SH-SY5Y (cell line): ENCODE data around the gene SSNA1.

Experiments
- GATA2 ChIP-seq: IDR thresholded peaks from 2 replicates; pipeline ENCODE4 v1.6.1; 2011; ENCODE audit warnings: mild to moderate bottlenecking, low read depth, low read length
- GATA3 ChIP-seq: IDR thresholded peaks from 2 replicates; pipeline ENCODE4 v1.6.1; 2011; ENCODE audit warnings: low read depth, mild to moderate bottlenecking, low read length, moderate library complexity

SSNA1 gene

DNA sequence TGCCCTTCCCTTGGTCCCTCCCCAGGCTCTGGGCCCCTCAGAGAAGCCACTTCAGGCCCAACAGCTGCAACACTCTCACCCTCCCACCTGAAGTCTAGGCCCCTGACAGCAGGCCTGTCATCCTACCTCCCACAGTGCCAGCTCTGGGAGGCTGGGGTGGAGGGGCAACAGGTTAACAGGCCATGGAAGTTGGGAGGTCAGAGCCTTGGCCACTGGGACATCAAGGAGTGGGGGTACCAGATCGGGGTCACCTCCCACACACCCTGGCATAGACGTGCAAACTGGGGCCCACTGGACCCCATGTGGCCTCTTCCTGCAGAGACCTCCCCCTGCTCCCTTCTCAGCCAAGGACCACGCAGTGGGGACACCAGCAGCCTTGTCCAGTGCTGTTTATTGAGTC is 2.8 kb downstream of the SSNA1 start:
- no peak for TF ChIP-seq GATA2
- no peak for TF ChIP-seq GATA3

DNA sequence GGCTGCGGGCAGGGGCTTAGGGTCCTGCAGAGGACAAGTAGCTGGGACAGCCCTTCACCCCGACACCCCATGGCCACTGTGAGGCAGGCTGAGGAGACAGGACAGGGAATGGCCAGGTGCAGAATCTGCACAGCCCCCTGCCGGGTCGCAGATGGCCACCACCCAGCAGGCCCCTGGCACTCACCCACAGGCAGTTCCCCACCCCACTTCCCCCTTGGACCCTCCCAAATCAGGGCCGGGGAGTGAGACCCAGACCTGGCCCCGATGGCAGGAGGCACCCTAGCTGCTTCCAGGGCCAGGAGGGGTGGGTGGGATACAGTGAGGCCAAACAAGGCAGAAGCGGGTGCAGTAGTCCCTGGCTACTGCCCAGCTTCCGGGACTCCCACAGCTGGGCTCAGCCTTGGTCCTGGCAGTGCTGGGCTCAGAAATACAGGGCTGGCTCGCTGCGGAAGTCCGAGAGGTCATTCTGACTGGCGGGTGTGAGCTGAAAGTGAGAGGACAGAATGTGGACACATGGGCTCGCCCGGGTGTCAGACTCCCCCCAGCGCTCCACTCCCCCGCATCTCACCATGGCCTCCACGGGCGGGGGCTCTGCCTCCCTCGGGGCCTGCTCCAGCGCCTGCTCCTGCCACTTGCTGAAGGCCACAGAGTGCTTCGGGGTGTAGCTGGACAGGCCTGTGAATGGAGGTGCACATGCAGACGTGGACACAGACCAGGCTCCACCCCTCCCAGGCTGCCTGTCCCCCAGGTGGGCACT is 3.4 kb downstream of the SSNA1 start:
- TF ChIP-seq GATA3 (no peak), GATA2 (no peak)

DNA sequence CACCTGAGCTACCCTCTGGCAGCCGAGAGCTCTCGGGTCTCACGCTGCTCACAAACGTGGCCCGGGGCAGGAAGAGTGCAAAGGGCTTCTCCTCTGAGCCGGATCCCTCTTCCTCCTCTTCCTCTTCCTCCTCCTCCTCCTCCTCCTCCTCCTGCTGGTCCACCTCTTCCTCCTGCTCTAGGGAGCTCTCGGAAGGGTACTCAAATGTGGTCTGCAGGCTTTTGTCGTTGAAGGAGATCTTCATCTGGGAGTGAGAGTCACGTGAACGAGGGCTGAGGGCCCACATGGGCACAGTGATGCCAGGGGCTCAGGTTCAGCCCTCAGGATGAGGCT is 3.9 kb downstream of the SSNA1 start:
- TF ChIP-seq GATA3: no peak
- no peak for TF ChIP-seq GATA2

DNA sequence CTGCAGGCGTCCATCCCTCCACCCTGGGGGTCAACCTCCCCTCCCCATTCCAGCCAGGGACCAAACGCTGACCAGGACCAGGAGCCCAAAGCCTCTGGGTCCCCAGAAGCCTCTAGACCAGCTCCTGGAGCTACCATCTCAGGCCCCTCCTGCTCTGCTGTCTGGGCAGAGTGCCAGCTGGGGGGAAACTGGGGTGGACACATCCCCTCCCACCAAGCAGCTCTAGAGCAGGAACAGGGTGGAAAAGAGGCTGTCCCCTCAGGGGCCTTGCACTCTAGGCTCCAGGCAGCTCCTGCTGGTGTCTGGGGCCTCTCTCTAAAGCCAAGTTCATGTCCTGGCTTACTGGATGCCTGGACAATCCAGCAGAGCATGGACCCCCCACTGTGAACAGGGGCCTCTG is 4.4 kb downstream of the SSNA1 start:
- TF ChIP-seq GATA2 (no peak), GATA3 (no peak)

DNA sequence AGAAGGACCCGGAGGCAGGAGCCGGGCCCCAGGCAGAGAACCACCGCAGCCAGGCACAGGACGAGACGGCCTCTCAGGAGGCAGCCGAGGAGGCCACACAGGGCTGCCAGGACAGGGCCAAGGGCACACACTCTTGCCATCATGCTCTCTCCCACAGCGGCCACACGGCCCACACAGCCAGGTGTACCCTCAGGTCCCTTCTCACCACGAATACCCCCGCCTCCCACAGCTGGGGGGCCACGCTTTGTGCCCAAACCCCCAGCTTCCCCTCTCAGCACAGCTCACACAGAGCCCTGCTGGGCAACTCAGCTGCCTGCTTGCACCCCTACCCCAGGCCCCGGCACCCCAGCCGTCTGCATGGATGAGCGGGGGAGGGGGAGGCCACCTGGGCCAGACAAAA is 5.3 kb downstream of the SSNA1 start:
- TF ChIP-seq GATA3: no peak
- no peak for TF ChIP-seq GATA2

DNA sequence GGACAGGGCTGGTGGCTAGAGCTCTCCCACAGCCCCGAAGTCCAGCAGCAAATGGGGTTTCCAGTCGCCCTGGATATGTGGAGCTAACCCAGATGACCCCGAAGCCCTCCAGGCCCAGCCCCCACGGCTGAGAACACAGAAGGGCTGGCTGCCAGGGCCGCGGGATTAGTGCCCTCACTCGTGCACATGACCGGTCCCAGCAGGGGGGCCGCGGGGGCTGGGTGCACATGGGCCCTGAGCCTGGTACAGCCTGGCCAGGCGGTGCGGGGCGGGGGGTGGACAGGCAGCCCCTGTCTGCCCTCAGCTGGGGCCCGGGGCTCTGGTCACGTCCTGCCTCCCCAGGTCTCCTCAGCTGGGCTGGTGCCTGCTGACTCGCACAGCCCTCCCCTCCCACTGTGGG is 5.9 kb downstream of the SSNA1 start:
- TF ChIP-seq GATA3 (no peak), GATA2 (no peak)

DNA sequence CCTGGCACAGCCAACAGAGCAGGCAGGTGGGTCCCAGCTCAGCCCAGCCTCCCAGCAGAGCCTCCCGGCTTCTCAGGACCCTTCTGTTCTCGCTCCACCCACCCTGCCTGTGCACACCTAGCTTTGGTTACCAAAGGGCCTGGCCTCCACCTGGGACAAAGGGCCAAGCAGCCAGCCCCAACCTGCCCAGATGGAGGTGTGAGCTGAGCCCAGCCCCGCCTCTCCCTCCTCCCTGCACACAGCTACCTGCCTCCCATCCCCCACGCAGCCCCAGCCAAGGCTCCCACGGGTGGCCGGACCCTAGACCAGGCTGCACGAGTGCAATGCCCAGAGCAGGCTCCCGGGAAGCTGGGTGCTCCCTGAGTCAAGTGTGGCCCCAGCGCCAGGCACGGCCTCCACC is 6.4 kb downstream of the SSNA1 start:
- TF ChIP-seq GATA2 (no peak), GATA3 (no peak)

DNA sequence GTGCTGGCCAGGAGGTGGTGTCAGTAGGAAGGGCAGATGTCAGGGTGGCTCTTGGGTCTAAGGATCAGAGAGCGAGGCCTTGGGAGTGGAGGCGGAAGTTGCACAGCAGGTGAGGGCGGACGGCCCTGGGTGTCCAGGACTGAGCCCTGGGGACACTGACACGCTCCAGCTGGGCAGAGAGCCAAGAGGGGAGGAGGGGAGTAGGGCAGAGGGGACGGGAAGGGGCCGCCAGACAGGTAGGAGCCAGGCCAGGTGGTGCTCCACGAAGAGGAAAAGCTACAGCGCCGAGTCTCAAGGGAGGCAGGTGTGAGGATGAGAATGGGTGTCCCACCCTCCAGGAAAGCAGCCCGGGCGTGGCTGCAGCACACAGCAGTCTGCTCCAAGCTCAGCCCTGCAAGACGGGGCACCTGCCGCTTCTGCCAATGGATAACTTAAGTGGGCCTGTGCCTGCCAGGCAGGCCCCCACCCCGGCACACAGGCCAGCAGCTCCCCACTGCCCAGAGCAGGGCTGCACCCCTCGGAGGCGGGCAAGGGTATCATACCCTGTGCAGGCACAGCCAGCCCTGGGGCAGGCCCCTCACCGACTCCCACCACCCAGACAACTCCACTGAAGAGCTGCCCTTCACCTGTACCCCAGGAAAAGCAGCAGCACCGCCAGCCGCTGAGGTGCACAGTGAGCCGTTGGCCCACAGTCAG is 7.2 kb downstream of the SSNA1 start:
- TF ChIP-seq GATA3: no peak
- TF ChIP-seq GATA2: no peak

DNA sequence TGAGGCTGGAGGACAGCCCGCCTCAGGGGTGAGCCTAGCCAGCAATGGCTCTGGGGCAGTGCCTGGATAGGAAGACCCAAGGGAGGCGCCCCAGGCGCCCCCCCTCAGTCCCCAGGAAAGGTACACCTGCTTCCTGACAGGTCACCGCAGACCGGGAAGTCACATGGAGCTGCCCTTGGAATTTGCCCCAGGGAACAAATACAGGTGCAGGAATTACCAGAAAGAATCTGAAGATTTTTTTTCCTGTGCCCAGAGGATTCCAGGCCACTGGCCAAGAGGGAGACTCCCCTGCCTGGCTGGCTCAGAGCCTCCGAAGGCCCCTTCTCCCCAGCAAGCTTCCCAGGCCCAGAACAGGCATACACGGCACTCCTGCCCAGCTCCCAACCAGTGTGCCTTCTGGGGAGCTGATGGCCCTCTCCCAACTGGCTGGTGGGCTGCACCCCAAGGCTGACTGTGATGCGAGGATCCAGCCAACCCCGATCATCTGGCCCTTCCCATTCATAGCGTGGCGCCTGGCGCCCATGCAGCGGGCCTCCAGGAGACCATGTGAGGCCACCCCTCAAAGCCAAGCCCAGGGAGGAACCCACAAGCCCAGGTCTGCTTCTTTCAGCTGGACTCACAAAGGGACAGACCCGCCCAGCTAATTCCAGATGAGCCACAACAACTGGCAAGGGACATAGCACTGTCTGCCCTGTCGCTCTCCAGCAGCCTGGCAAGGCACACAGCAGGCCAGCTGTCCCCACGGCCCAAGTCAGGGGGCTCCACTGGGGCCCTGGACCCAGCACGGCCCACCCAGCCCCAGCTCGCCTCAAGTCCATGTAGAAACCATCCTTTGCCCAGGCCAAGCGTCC is 9.8 kb downstream of the SSNA1 start:
- TF ChIP-seq GATA2 (no peak), GATA3 (no peak)

DNA sequence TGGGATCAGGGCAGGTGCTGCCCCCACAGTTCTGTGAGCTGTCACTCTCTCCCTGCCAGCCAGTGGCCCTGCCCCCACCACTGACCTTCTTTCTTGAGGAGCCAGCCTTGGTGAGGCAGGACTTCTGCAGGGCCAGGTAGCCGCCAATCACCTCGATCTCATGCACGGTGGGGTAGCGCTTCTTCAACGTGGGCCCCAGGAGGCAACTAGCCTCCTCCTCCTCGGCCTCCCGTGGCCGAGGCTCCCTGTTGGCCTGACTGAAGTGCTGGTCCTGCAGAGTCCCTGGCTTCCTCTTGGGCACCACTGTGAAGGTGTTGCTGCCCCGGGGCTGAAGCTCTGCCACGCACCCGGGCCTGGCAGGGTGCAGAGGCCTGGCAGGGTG is 10.4 kb downstream of the SSNA1 start:
- TF ChIP-seq GATA3 (no peak), GATA2 (no peak)

DNA sequence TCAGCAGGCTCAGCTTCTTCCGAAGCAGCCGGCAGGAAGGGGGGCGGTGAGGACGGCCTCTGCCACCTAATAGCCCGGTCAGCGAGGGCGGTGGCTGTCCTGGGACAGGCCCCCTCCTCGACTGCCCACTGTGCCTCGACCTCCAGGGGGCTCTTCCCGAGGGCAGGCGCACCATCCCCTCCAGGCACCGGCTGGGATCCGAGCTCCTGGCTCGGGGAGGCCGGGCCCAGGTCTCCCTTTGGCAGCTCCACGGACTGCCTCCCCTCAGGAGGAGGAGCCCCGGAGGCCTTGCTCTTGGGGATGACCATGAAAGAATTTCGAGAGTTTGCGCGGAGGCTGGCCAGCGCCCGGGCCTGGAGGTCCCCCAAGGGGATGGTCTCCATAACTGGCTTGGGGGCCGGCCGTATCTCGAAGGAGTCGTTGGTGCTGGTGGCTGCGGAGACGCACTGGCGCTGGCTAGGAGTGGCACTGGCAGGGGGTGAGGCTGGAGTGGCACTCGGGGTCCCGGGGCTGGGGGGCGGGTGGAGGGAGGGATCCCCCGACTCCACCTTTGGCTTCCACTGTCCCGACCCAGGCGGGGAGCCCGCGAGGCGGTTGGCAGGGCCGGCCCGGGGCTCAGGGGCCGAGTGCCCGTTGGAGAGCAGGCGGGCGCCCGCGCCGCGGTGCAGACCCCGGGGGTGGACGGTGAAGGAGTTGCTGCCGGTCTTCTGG is 11.1 kb downstream of the SSNA1 start:
- no peak for TF ChIP-seq GATA3
- no peak for TF ChIP-seq GATA2

DNA sequence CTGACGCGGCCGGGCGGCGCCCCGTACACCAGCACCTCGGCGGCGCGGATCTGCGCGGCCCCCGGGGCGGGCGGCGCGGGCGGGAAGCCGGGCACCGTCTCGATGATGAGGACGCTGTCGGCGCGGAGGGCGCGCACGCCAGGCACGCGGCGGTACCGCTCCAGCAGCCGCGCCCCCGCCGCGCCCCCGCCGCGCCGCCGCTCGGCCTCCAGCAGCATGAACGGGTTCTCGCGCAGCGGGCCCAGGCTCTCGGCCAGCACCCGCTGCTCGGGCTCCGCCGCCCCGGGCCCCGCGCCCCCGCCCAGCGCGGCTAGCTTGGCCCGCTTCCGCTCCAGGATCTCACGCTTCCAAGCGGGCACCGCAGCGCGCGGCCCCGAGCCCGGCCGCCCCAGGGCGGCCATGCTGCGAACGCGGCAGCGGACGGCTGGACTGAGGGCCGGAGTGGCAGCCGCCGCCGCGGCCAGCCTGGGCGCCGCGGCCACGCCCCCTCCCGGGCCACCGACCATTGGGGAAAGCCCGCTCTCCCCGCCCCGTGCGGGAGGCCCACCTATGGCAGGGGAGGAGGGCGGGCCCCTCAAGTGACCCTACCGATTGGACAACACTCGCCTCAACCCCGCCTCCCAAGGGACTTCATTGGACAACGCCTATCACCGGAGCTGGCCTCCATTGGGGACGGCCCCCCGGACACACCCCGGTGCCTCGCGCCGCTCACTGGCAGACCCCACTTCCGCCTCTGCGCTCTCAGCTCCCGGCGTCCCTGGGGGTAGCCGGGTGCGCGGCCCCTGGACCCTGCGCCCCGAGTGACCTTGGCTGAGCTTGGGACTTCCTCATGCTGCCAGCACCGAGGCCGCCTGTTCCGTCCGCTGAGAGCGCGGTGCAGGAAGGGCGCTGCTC is 12.1 kb downstream of the SSNA1 start, which contains the start of gene TPRN:
Gene TPRN (minus strand): TSS at position 431 of the 894 bp plus-strand sequence. CDS start 30 bp downstream, at position 401.
- TF ChIP-seq GATA3: no peak
- TF ChIP-seq GATA2: no peak
